H9 (cell line): ENCODE measurements around the gene PACS1. TPM values are rescaled to one million over a fixed set of nuclear protein-coding genes. Genes with fewer than 3 reads are reported as not detected.

Experiments used
- DNase-seq: peaks from one replicate; pipeline ENCODE4 v3.0.0-alpha.2; 2017
- H2AFZ ChIP-seq: one replicate; pipeline ENCODE4 v1.6.1; 2013; ENCODE audit warnings: mild to moderate bottlenecking, low read length, control low read depth, moderate library complexity
- H2AK5ac ChIP-seq: 2 replicates; pipeline ENCODE4 v1.6.1; 2013; ENCODE audit warnings: low read length, control low read depth, mixed read lengths; ENCODE audit not compliant: insufficient read length
- H2BK120ac ChIP-seq: one replicate; pipeline ENCODE4 v1.6.1; 2013; ENCODE audit warnings: low read depth, mild to moderate bottlenecking, low read length, control low read depth, inconsistent platforms; ENCODE audit not compliant: poor library complexity, severe bottlenecking
- H2BK12ac ChIP-seq: 2 replicates; pipeline ENCODE4 v1.6.1; 2013; ENCODE audit warnings: low read length, control low read depth, mixed read lengths, low read depth; ENCODE audit not compliant: insufficient read length
- H2BK15ac ChIP-seq: 2 replicates; pipeline ENCODE4 v1.6.1; 2013; ENCODE audit warnings: low read depth, low read length, control low read depth
- H2BK20ac ChIP-seq: one replicate; pipeline ENCODE4 v1.6.1; 2013; ENCODE audit warnings: low read depth, mild to moderate bottlenecking, low read length, control low read depth, inconsistent platforms; ENCODE audit not compliant: poor library complexity, severe bottlenecking
- H2BK5ac ChIP-seq: 2 replicates; pipeline ENCODE4 v1.6.1; 2013; ENCODE audit warnings: low read length, control low read depth, mixed read lengths; ENCODE audit not compliant: insufficient read length
- H3K14ac ChIP-seq: 2 replicates; pipeline ENCODE4 v1.6.1; 2013; ENCODE audit warnings: low read length, control low read depth; ENCODE audit not compliant: insufficient read depth
- H3K18ac ChIP-seq: 2 replicates; pipeline ENCODE4 v1.6.1; 2013; ENCODE audit warnings: low read depth, mild to moderate bottlenecking, mixed read lengths, low read length, control low read depth; ENCODE audit not compliant: insufficient read length
- H3K23ac ChIP-seq: 2 replicates; pipeline ENCODE4 v1.6.1; 2013; ENCODE audit warnings: low read length, control low read depth, mixed read lengths, low read depth; ENCODE audit not compliant: insufficient read length
- H3K23me2 ChIP-seq: 2 replicates; pipeline ENCODE4 v1.6.1; 2013; ENCODE audit warnings: low read depth, mild to moderate bottlenecking, mixed read lengths, low read length, control low read depth; ENCODE audit not compliant: insufficient read length, poor library complexity, severe bottlenecking
- H3K27ac ChIP-seq: 2 replicates; pipeline ENCODE4 v1.5.1; 2013; ENCODE audit warnings: low read length, control low read depth, mixed read lengths, low read depth; ENCODE audit not compliant: insufficient read length
- H3K27me3 ChIP-seq: 2 replicates; pipeline ENCODE4 v1.6.1; 2013; ENCODE audit warnings: low read length, control low read depth, inconsistent platforms; ENCODE audit not compliant: insufficient read depth
- H3K4ac ChIP-seq: 2 replicates; pipeline ENCODE4 v1.6.1; 2013; ENCODE audit warnings: low read depth, mild to moderate bottlenecking, control low read depth, inconsistent platforms, low read length, moderate library complexity
- H3K4me1 ChIP-seq: 2 replicates; pipeline ENCODE4 v1.6.1; 2013; ENCODE audit warnings: low read length, control low read depth, inconsistent platforms; ENCODE audit not compliant: insufficient read depth
- H3K4me2 ChIP-seq: 2 replicates; pipeline ENCODE4 v1.6.1; 2013; ENCODE audit warnings: low read length, control low read depth, mixed read lengths; ENCODE audit not compliant: insufficient read length, insufficient read depth
- H3K56ac ChIP-seq: 2 replicates; pipeline ENCODE4 v1.6.1; 2013; ENCODE audit warnings: low read depth, mild to moderate bottlenecking, mixed read lengths, low read length, control low read depth; ENCODE audit not compliant: insufficient read length
- H3K79me1 ChIP-seq: 2 replicates; pipeline ENCODE4 v1.6.1; 2013; ENCODE audit warnings: low read depth, mild to moderate bottlenecking, moderate library complexity, low read length, control low read depth, inconsistent platforms; ENCODE audit not compliant: insufficient read depth, poor library complexity, severe bottlenecking
- H3K79me2 ChIP-seq: 2 replicates; pipeline ENCODE4 v1.6.1; 2013; ENCODE audit warnings: low read length, control low read depth, inconsistent platforms; ENCODE audit not compliant: insufficient read depth
- H3K9ac ChIP-seq: 2 replicates; pipeline ENCODE4 v1.6.1; 2013; ENCODE audit warnings: low read length, control low read depth, mixed read lengths; ENCODE audit not compliant: insufficient read length; ENCODE audit errors: extremely low read depth
- H3K9me3 ChIP-seq: one replicate; pipeline ENCODE4 v1.6.1; 2013; ENCODE audit warnings: low read depth, low read length, inconsistent platforms; ENCODE audit not compliant: control insufficient read depth
- H3T11ph ChIP-seq: one replicate; pipeline ENCODE4 v1.6.1; 2013; ENCODE audit warnings: mild to moderate bottlenecking, low read length, control low read depth, inconsistent platforms
- H4K20me1 ChIP-seq: one replicate; pipeline ENCODE4 v1.6.1; 2013; ENCODE audit not compliant: control insufficient read depth, insufficient read length, insufficient read depth
- H4K5ac ChIP-seq: 2 replicates; pipeline ENCODE4 v1.6.1; 2013; ENCODE audit warnings: low read depth, mild to moderate bottlenecking, mixed read lengths, low read length, control low read depth; ENCODE audit not compliant: insufficient read length
- H4K8ac ChIP-seq: replicated peaks from 2 replicates; pipeline ENCODE4 v1.6.1; 2013; ENCODE audit warnings: low read length, control low read depth, mixed read lengths, low read depth; ENCODE audit not compliant: insufficient read length
- H4K91ac ChIP-seq: 2 replicates; pipeline ENCODE4 v1.6.1; 2013; ENCODE audit warnings: low read depth, mild to moderate bottlenecking, moderate library complexity, mixed read lengths, low read length, control low read depth; ENCODE audit not compliant: insufficient read length
- H3K27ac Mint-ChIP-seq, 3 experiments: 2 replicates in 2 of 3; 3 replicates in 1 of 3; pipeline ENCODE4 v1.8.0; 2020 to 2021; ENCODE audit warnings: mixed read lengths in 3 of 3, mild to moderate bottlenecking in 1 of 3, moderate library complexity in 1 of 3
- H3K27me3 Mint-ChIP-seq: 2 replicates; pipeline ENCODE4 v1.8.0; 2021; ENCODE audit warnings: low read depth, mild to moderate bottlenecking, moderate library complexity, mixed read lengths
- H3K36me3 Mint-ChIP-seq, 3 experiments: 2 replicates in 2 of 3; 3 replicates in 1 of 3; pipeline ENCODE4 v1.8.0; 2020 to 2021; ENCODE audit warnings: low read depth in 3 of 3, mixed read lengths in 3 of 3; ENCODE audit not compliant: insufficient read depth in 1 of 3
- H3K4me1 Mint-ChIP-seq, 2 experiments: 2 replicates each; pipeline ENCODE4 v1.8.0; 2020; ENCODE audit warnings: mixed read lengths in 2 of 2
- H3K4me3 Mint-ChIP-seq, 2 experiments: 2 replicates in 1 of 2; 3 replicates in 1 of 2; pipeline ENCODE4 v1.8.0; 2020 to 2021; ENCODE audit warnings: mild to moderate bottlenecking in 2 of 2, mixed read lengths in 2 of 2, moderate library complexity in 1 of 2
- H3K9me3 Mint-ChIP-seq, 2 experiments: 2 replicates in 1 of 2; 3 replicates in 1 of 2; pipeline ENCODE4 v1.8.0; 2020; ENCODE audit warnings: mild to moderate bottlenecking in 2 of 2, mixed read lengths in 2 of 2, moderate library complexity in 1 of 2
- CTCF ChIP-seq: fragments of 200-600 bp; sonication (generic); conservative IDR thresholded peaks from 3 replicates; pipeline ENCODE4 v1.8.0; 2021; ENCODE audit warnings: antibody characterized with exemption, mild to moderate bottlenecking
- WGBS: extraction: QIAGEN DNeasy Blood & Tissue Kit; methylation state at CpG from one replicate; pipeline ENCODE4 v1.1.7; 2013; ENCODE audit warnings: missing lambda C conversion rate, low lambda C conversion rate, mixed read lengths; ENCODE audit not compliant: insufficient read length; ENCODE audit errors: extremely low coverage; 5-methylcytosine and 5-hydroxymethylcytosine counted together
- total RNA-seq: library from RNA; stranded (reverse); gene quantifications from 2 replicates; pipeline ENCODE4 v1.2.1, GENCODE V29; 2021

Gene PACS1
- total RNA-seq, 1 experiment from 2014 or later = 35.5 TPM

DNA sequence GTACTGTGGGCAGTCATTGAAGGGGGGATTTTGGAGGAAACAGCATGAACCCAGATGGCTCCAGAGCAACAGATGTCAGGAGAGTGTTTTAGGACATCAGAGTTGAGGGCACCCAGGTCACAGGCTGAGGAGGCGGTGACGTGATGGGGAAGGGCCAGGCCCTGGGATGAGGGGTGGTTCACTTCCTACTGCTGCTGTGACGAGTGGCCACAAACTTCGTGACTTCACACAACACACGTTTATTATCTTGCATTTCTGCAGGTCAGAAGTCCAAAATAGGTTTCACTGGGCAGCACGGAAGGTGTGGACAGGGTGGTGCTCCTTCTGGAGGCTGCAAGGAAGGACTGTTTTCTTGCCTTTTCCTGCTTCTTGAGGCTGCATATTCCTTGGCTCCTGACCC is 120.7 kb downstream of the PACS1 start:
- DNase-seq = no peak
- H2AFZ ChIP-seq = no peak overlapping the region
- WGBS = no CpG with 5 or more reads among the region's 6 CpGs
- H3K36me3 Mint-ChIP-seq = peaks cover 0 to 1% (median 0%) of the 10 kb centered on the region in 3 experiments; a peak in 1 of 7 replicates
- H4K8ac ChIP-seq = no peak overlapping the region
- no peak overlapping the region for H2BK12ac ChIP-seq
- H2BK5ac ChIP-seq = no peak overlapping the region
- H3K27me3 ChIP-seq = no peaks in the 10 kb centered on the region
- no peak overlapping the region for H2BK120ac ChIP-seq
- no peak overlapping the region for H3K27ac ChIP-seq
- H4K5ac ChIP-seq = no peak overlapping the region
- no peaks in the 10 kb centered on the region for H3K79me2 ChIP-seq
- peak overlapping the region in 1 of 3 experiments; percentile 57; a peak in 1 of 7 replicates for H3K27ac Mint-ChIP-seq
- no peaks in the 10 kb centered on the region for H3K9me3 ChIP-seq
- no peak overlapping the region for H4K91ac ChIP-seq
- no peaks in the 10 kb centered on the region; a peak in 1 of 5 replicates for H3K9me3 Mint-ChIP-seq
- H3K23ac ChIP-seq = no peak overlapping the region
- H3K23me2 ChIP-seq = no peaks in the 10 kb centered on the region
- no peak overlapping the region for H3K18ac ChIP-seq
- no peaks in the 10 kb centered on the region for H4K20me1 ChIP-seq
- H3K4me1 Mint-ChIP-seq = peaks cover 2 to 6% of the 10 kb centered on the region in 2 experiments; a peak in 3 of 4 replicates
- no peak for TF ChIP-seq CTCF
- H3K4me3 Mint-ChIP-seq = no peak overlapping the region
- H3K56ac ChIP-seq = no peak overlapping the region
- H3K9ac ChIP-seq = no peak overlapping the region
- no peaks in the 10 kb centered on the region for H3K27me3 Mint-ChIP-seq
- H2AK5ac ChIP-seq = no peak overlapping the region
- H2BK20ac ChIP-seq = no peak overlapping the region
- no peaks in the 10 kb centered on the region for H3K79me1 ChIP-seq
- H3K4me2 ChIP-seq = no peak overlapping the region
- no peak overlapping the region for H3T11ph ChIP-seq
- H2BK15ac ChIP-seq = no peak overlapping the region
- H3K4ac ChIP-seq = no peak overlapping the region
- H3K14ac ChIP-seq = no peak overlapping the region; the same call in 1 of the 2 replicates
- no peaks in the 10 kb centered on the region for H3K4me1 ChIP-seq
